ENCODE results near the gene GNAZ. TPM values are rescaled to one million over a fixed set of nuclear protein-coding genes. Genes with fewer than 3 reads are reported as not detected.

GNAZ gene
- total and polyA plus RNA-seq, 3 donors from 2014 or later, result 13.7 to 20.2 (median 15.1) TPM

DNA sequence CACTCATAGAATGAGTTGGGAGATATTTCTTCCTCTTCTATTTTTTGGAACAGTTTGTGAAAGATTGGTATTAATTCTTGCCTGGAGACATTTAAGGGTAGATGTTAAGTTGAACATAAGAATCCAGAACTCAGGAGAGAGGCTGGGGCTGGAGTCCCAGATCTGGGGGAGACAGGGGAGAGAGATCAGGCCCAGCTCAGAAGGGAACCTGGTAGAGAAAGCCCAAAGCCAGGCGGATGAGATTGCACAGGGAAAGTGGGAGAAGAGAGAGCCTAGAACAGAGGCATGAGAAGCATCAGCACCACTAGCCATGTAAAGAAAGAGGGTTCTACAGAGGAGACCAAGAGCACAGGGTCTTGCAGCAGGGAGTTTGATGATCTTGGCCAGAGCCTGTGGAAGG, 13.0 kb upstream of the GNAZ start:
- no peaks in the 10 kb centered on the region for H3K9me3 ChIP-seq
- H3K27me3 ChIP-seq, result no peaks in the 10 kb centered on the region
- H3K36me3 ChIP-seq (ENCODE audit: low read depth, missing control alignments), result no peaks in the 10 kb centered on the region
- 0 to 50% methylated on average over 1 of the region's 1 CpG for WGBS, 2 donors
- DNase-seq, result no peak
- TF ChIP-seq POLR2A (IDR thresholded peaks at IDR 0.05), result no peak
- TF ChIP-seq, protein P1, sequence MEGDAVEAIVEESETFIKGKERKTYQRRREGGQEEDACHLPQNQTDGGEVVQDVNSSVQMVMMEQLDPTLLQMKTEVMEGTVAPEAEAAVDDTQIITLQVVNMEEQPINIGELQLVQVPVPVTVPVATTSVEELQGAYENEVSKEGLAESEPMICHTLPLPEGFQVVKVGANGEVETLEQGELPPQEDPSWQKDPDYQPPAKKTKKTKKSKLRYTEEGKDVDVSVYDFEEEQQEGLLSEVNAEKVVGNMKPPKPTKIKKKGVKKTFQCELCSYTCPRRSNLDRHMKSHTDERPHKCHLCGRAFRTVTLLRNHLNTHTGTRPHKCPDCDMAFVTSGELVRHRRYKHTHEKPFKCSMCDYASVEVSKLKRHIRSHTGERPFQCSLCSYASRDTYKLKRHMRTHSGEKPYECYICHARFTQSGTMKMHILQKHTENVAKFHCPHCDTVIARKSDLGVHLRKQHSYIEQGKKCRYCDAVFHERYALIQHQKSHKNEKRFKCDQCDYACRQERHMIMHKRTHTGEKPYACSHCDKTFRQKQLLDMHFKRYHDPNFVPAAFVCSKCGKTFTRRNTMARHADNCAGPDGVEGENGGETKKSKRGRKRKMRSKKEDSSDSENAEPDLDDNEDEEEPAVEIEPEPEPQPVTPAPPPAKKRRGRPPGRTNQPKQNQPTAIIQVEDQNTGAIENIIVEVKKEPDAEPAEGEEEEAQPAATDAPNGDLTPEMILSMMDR (IDR thresholded peaks at IDR 0.05), result no peak
- H3K4me3 ChIP-seq, result no peak overlapping the region
- H3K27ac ChIP-seq, result no peak overlapping the region
- intact Hi-C loops (cut with DNase I; ENCODE audit: low total_unique reads), result loop anchor here (10.0 kb wide), 1 partner anchor 53 kb away; no protein-coding TSS in a partner anchor
- no peaks in the 10 kb centered on the region for H3K4me1 ChIP-seq

DNA sequence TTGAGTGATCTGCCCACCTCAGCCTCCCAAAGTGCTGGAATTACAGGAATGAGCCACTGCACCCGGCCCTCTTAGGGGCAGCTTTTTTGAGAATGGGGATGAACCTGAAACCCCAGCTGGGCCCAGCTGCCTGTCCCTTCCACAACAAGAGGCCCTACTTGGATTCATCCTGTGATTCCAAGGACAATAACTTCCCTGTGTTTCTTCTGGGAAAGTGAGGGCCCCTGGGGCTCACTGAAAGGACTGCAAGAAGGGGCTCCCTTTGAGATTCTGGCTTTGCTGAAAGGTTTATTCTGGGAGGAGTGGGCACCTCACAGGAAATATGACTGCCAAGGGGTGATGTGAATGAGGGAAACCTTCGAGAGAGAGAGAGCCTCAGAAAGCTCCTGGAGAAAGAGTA, 12.3 kb upstream of the GNAZ start:
- intact Hi-C loops (cut with DNase I; ENCODE audit: low total_unique reads), result loop anchor here (10.0 kb wide), 1 partner anchor 53 kb away; no protein-coding TSS in a partner anchor
- DNase-seq, result peak; percentile 3
- 47 to 53% methylated on average over 1 to 2 of the region's 2 CpGs for WGBS, 2 donors
- Histone ChIP-seq H3K27ac (no peak overlapping the region), H3K9me3 (no peaks in the 10 kb centered on the region), H3K27me3 (no peaks in the 10 kb centered on the region), H3K4me3 (no peak overlapping the region), H3K36me3 (ENCODE audit: low read depth, missing control alignments) (no peaks in the 10 kb centered on the region), H3K4me1 (no peaks in the 10 kb centered on the region)
- TF ChIP-seq POLR2A (IDR thresholded peaks at IDR 0.05), result no peak

DNA sequence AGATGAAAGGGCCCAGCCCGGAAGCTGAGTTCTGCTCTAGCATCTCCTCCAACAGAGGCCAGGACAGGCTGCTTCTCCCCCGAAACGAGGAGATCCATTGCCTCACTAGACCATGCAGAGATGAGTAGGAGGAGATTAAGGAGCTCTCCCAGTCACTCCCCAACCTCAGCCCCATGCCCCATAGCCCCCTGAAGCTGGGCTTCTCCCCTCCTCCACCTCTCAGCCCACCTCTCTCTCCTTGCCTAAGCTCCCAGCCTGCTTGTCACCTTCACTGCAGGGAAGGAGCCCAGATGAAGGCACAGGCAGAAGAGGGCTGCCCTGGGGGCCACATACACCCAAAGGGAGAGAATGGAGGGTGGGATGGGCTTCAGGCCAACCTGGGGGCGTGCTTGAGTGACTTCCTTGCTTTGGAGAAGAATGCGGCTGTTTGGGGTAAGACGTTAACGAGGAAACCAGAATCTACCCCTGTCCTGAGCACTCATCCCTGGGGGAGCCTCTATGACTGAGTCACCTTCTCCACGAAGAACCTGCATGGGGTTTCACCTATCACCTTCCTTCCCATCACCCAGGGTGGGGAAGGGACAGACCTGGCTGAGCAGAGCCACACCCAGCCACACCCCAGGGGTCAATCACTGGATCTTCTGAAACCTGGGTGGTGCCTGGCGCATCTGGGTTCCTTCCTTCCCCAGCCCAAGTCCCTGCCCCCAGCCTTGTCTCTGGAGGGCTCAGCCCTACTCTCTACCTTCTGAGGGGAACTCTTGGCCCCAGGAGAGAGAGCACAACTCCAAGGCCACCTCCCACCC, 11.6 kb upstream of the GNAZ start:
- peak; percentile 7 for DNase-seq
- H3K27me3 ChIP-seq, result no peaks in the 10 kb centered on the region
- TF ChIP-seq POLR2A (IDR thresholded peaks at IDR 0.05), result no peak
- TF ChIP-seq, protein P1 (IDR thresholded peaks at IDR 0.05), result no peak
- whole genome bisulfite sequencing, 2 donors, result 69 to 86% methylated on average over 9 of the region's 9 CpGs
- intact Hi-C loops (cut with DNase I; ENCODE audit: low total_unique reads), result loop anchor here (10.0 kb wide), 1 partner anchor 54 kb away; no protein-coding TSS in a partner anchor
- no peaks in the 10 kb centered on the region for H3K4me1 ChIP-seq
- H3K9me3 ChIP-seq, result no peaks in the 10 kb centered on the region
- no peak overlapping the region for H3K27ac ChIP-seq
- no peak overlapping the region for H3K4me3 ChIP-seq
- no peaks in the 10 kb centered on the region for H3K36me3 ChIP-seq (ENCODE audit: low read depth, missing control alignments)

DNA sequence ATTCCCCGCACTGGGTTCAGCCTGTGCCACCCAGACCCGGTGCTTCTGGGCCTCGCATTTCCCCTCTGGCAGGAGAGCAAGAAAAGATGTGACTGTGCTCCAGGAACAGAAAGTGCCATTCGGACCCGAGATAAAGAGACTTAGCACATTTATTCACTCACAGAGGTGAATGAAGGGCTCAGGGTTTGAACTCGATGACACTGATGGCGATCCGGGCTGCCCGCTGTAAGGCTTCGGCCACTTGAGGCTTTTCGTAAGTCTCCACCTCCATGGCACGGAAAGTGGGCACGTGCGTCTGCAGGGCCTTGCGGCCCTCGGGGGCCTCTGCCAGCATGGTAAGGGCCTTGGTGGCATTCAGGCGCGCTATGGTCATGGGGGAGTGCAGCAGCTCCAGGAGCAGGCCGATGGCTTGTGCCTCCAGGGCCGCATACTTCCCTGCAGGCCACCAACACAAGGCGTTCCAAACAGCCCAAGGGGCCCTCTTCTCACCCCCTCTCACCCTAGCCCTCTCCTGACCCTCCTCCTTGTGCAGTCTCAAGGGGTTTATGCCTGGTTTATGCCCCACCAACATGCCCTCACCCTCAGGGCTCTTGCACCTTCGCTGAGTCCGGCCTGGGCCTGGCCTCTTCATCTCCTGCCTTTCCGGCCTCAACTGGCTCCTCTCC, 10.9 kb upstream of the GNAZ start:
- Histone ChIP-seq H3K36me3 (ENCODE audit: low read depth, missing control alignments) (no peaks in the 10 kb centered on the region), H3K4me3 (no peak overlapping the region), H3K27ac (no peak overlapping the region), H3K4me1 (no peaks in the 10 kb centered on the region), H3K27me3 (no peaks in the 10 kb centered on the region), H3K9me3 (no peaks in the 10 kb centered on the region)
- peak; percentile 7 for DNase-seq
- WGBS, 2 donors, result 85 to 96% methylated on average over 22 to 24 of the region's 24 CpGs
- TF ChIP-seq POLR2A (IDR thresholded peaks at IDR 0.05), result no peak
- TF ChIP-seq, protein P1 (IDR thresholded peaks at IDR 0.05), result no peak
- intact Hi-C loops (cut with DNase I; ENCODE audit: low total_unique reads), result loop anchor here (10.0 kb wide), 1 partner anchor 55 kb away; no protein-coding TSS in a partner anchor

DNA sequence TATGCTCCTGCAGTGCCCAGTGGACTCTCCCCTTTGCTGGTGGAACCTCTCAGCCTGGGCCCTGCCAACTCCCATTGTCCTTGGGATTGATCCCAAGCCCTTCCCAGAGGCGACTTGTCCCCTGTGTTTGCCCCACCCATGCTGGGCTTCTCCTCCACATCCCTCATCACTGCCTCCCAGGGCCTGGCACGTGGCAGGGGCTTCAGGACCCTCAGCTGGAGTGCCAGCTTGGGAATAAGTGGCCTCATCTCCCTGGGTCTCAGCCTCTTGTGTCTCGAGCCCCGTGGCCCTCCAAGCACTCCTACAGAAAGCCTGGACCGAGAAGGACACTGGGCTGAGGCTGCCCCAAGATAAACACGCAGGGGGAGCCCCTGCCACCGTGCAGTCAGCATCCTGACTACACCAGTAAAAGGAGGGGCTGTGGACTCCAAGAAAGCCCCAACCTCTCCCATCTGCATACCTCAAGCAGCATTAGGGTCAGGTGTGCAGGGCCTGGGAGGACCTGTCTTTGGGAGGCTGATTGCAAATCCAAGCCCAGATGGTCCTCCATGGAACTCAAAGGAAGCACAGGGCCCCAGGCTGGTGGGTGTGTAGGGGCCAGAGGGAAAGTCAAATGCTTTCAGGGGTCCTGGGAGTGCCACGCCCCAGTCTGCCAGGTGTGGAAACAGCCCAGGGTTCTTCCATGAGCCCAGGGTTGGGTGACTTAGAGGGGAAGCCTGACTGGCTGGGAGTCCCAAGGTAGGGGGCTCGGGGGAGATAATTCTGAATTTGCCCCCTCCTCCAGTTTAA, 9.5 kb upstream of the GNAZ start:
- Histone ChIP-seq H3K27ac (no peak overlapping the region), H3K9me3 (no peaks in the 10 kb centered on the region), H3K4me3 (no peak overlapping the region), H3K4me1 (no peaks in the 10 kb centered on the region), H3K36me3 (ENCODE audit: low read depth, missing control alignments) (no peaks in the 10 kb centered on the region), H3K27me3 (no peaks in the 10 kb centered on the region)
- 76 to 84% methylated on average over 6 to 9 of the region's 9 CpGs for WGBS, 2 donors
- intact Hi-C loops (cut with DNase I; ENCODE audit: low total_unique reads), result no loop called here
- TF ChIP-seq, protein P1 (IDR thresholded peaks at IDR 0.05), result no peak
- no peak for TF ChIP-seq POLR2A (IDR thresholded peaks at IDR 0.05)
- peak; percentile 7 for DNase-seq

Data from testis (tissue), 3 donors.